PC-3 (cell line): Measurements from ENCODE around the gene URB1. TPM values are rescaled to one million over a fixed set of nuclear protein-coding genes. Genes with fewer than 3 reads are reported as not detected.

ENCODE experiments used
- ATAC-seq: fragments of 200-7000 bp; cut with Tn5 transposase; 2 replicates; pipeline ENCODE4 v1.9.1; 2020; ENCODE audit warnings: mild to moderate bottlenecking, moderate library complexity
- BruUV-seq: library from RNA; stranded (reverse); fragments of 400-500 nt; replicated peaks from 2 replicates; lab custom pipeline; 2021; lab: Mats Ljungman, UMichigan
- CTCF ChIA-PET: fragments of 300-600 bp; sonication (Branson Sonifier 250); formaldehyde crosslinking; loops from one replicate; lab custom pipeline; 2022; ENCODE audit warnings: antibody characterized with exemption; lab: Charles Lee
- POLR2A ChIA-PET: fragments of 300-600 bp; sonication (Branson Sonifier 250); formaldehyde crosslinking; loops from one replicate; lab custom pipeline; 2022; ENCODE audit warnings: antibody characterized with exemption; ENCODE audit not compliant: unreplicated experiment; lab: Charles Lee
- DNase-seq: peaks from one replicate; pipeline ENCODE4 v3.0.0-alpha.2; 2015
- H2AFZ ChIP-seq: fragments of 300-600 bp; sonication (generic); 2 replicates; pipeline ENCODE4 v1.6.0; 2016; ENCODE audit warnings: antibody characterized with exemption, low read length
- H3F3A ChIP-seq: fragments of 300-600 bp; sonication (generic); one replicate; pipeline ENCODE4 v1.6.0; 2017; ENCODE audit warnings: antibody characterized with exemption, low read length, control low read depth, mild to moderate bottlenecking; ENCODE audit not compliant: unreplicated experiment
- H3K27ac ChIP-seq: fragments of 300-600 bp; sonication (generic); 2 replicates; pipeline ENCODE4 v1.5.1; 2016; ENCODE audit warnings: mild to moderate bottlenecking, low read length
- H3K27me3 ChIP-seq: fragments of 300-600 bp; sonication (generic); 2 replicates; pipeline ENCODE4 v1.6.1; 2016; ENCODE audit warnings: low read length, mixed read lengths
- H3K36me3 ChIP-seq: fragments of 300-600 bp; sonication (generic); 2 replicates; pipeline ENCODE4 v1.6.1; 2016; ENCODE audit warnings: low read depth, mixed run types, low read length, mixed read lengths
- H3K4me1 ChIP-seq: fragments of 300-600 bp; sonication (generic); 2 replicates; pipeline ENCODE4 v1.5.1; 2016; ENCODE audit warnings: low read length; ENCODE audit not compliant: insufficient read depth
- H3K4me2 ChIP-seq: fragments of 300-600 bp; sonication (generic); 2 replicates; pipeline ENCODE4 v1.6.0; 2016; ENCODE audit warnings: low read length
- H3K4me3 ChIP-seq: fragments of 300-600 bp; sonication (generic); 2 replicates; pipeline ENCODE4 v1.5.1; 2016; ENCODE audit warnings: mild to moderate bottlenecking, low read length, mixed read lengths
- H3K79me2 ChIP-seq: fragments of 300-600 bp; sonication (generic); 2 replicates; pipeline ENCODE4 v1.6.1; 2017; ENCODE audit warnings: low read length, mixed read lengths
- H3K9ac ChIP-seq: fragments of 300-600 bp; sonication (generic); 2 replicates; pipeline ENCODE4 v1.6.0; 2016; ENCODE audit warnings: mild to moderate bottlenecking, low read length
- H3K9me2 ChIP-seq: fragments of 300-600 bp; sonication (generic); replicated peaks from 2 replicates; pipeline ENCODE4 v1.6.1; 2016; ENCODE audit warnings: mixed run types, low read length, mixed read lengths
- H3K9me3 ChIP-seq: fragments of 300-600 bp; sonication (generic); 2 replicates; pipeline ENCODE4 v1.6.1; 2016; ENCODE audit warnings: low read length, mixed read lengths
- H4K20me1 ChIP-seq: fragments of 300-600 bp; sonication (generic); 2 replicates; pipeline ENCODE4 v1.6.1; 2016; ENCODE audit warnings: low read length, mixed read lengths
- CTCF ChIP-seq: fragments of 300-600 bp; sonication (generic); conservative IDR thresholded peaks from 2 replicates; pipeline ENCODE4 v1.5.1; 2017; ENCODE audit warnings: antibody characterized with exemption, low read depth, mild to moderate bottlenecking, low read length
- EZH2 ChIP-seq: fragments of 300-600 bp; sonication (generic); IDR thresholded peaks from one replicate; pipeline ENCODE4 v1.6.1; 2017; ENCODE audit warnings: antibody characterized with exemption, mild to moderate bottlenecking, low read length; ENCODE audit not compliant: unreplicated experiment
- EZH2phosphoT487 ChIP-seq: fragments of 300-600 bp; sonication (generic); IDR thresholded peaks from 2 replicates; pipeline ENCODE4 v1.6.1; 2018; ENCODE audit warnings: mild to moderate bottlenecking, antibody characterized with exemption, low read length, borderline replicate concordance
- intact Hi-C: fragments of 100-400 bp; cut with micrococcal nuclease; formaldehyde crosslinking; loops from 2 replicates; pipeline ENCODE4 v1.9.0; 2023
- total RNA-seq: library from RNA; depleted of rRNA; stranded (reverse); fragments of >200 nt; gene quantifications from 2 replicates; pipeline ENCODE4 v1.2.3, GENCODE V29; 2014

URB1 gene
- total RNA-seq, 1 experiment from 2014 or later, result 27.8 TPM

DNA sequence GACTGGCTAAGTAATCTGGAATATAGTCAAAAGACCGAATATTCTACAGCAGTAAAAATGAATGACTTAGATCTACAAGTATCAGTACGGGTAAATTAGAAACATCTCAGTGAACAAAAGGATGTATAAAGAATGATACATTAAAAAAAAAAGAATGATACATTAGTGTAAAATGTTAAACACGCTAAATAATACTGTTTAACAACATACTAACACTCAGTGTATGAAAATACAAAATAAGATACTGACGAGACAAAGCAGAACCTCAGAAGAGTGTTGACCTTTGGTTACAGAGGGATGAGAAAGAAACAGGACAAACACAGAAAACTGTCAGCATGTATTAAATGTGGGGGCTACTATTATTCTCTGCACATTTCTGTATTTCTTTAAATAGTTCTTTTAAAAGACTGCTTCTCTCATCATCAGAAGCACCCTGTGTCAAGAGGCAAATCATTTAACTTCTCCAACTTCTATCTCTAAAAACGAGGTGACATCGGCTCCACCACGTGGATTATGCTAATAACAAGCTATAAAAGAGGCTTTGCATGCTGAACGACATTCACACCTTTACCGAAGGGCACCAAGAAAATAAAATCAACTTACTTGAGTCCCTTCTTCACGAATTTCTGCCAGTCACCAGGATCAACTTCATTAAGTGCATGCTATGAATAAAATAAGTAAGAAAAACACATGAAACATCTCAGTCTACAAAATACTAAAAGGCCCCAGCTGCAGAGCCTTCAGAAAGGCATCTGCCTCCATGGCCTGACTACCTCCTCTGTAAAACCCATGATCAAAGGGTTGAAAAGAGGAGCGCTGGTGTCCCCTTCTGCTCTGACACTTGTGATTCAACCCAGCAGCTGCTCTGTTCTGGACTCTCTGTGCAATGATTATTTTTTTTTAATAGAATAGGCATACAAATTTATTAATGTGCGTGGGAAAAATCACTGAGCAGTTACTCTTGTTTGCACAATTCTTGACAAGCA, 51.7 kb downstream of the URB1 start:
- peaks cover 80% of the 10 kb centered on the region for H3K36me3 ChIP-seq
- no TSS peak for BruUV-seq

DNA sequence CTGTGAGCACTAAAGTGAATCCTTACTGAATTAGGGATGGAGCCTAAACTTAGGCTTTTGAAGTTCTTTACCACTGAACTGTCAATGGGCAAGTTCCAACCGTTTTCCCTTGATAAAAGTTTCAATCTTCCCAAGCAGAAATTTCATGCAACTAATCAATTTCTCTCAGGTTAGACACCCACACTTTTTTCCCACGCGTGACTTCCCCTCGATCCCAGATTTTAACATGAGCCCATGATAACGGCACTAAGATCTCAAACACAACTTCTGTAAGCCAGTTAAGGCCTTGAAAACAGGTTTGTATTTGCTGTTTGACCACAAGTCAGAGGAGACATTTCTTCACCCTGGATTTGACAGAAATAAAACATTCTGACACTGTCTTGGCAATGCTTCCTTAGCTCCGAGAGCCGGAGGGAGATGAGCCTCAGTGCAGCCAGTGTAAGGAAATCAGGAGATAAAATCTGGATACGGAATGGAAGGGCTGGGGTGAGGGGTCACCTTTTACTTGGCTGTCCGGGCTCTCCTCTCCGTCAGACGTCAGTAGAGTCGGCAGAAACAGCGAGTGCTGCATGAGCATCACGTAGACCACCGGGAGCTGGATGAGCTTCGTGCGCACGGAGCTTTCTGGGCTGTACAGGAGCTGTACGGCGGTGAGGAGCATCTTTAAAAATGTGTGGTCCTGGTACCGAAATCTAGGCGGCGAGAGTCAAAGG, 54.4 kb downstream of the URB1 start:
- intact Hi-C loops, result no loop called here
- TF ChIP-seq EZH2phosphoT487 (no peak), CTCF (no peak), EZH2 (no peak)
- Histone ChIP-seq H2AFZ (no peak overlapping the region), H3K27me3 (no peaks in the 10 kb centered on the region), H3K4me3 (no peak overlapping the region), H4K20me1 (no peaks in the 10 kb centered on the region; the same call in 1 of the 2 replicates), H3K36me3 (peaks cover 71% of the 10 kb centered on the region), H3K9ac (no peak overlapping the region), H3K9me2 (no peaks in the 10 kb centered on the region), H3K4me1 (peaks cover 5% of the 10 kb centered on the region), H3K9me3 (no peaks in the 10 kb centered on the region), H3K27ac (no peak overlapping the region), H3K4me2 (no peak overlapping the region), H3F3A (no peaks in the 10 kb centered on the region), H3K79me2 (no peaks in the 10 kb centered on the region)
- ChIA-PET CTCF (no interaction called here), POLR2A (no interaction called here)
- BruUV-seq, result no TSS peak
- ATAC-seq (no peak), DNase-seq (no peak)

More for the DNA sequence above, 51.7 kb downstream of the URB1 start:
- H3K9me3 ChIP-seq, result no peaks in the 10 kb centered on the region
- H3K27ac ChIP-seq, result 0 out of 2 replicates have a peak overlapping the region, but pooled peaks have one; percentile 58
- H4K20me1 ChIP-seq, result no peaks in the 10 kb centered on the region; the same call in 1 of the 2 replicates
- ATAC-seq (no peak), DNase-seq (no peak)
- H3K4me1 ChIP-seq, result peaks cover 5% of the 10 kb centered on the region
- TF ChIP-seq CTCF (no peak), EZH2 (no peak), EZH2phosphoT487 (no peak)
- H3K4me3 ChIP-seq, result no peak overlapping the region
- no peaks in the 10 kb centered on the region for H3K27me3 ChIP-seq
- H3K9me2 ChIP-seq, result no peaks in the 10 kb centered on the region
- no peak overlapping the region for H3K4me2 ChIP-seq
- ChIA-PET POLR2A (no interaction called here), CTCF (no interaction called here)
- H2AFZ ChIP-seq, result no peak overlapping the region
- intact Hi-C loops, result no loop called here
- no peaks in the 10 kb centered on the region for H3F3A ChIP-seq
- no peaks in the 10 kb centered on the region for H3K79me2 ChIP-seq
- H3K9ac ChIP-seq, result no peak overlapping the region
